Stimulated activated CD8-positive, alpha-beta memory T cell treated with anti-CD3 and anti-CD28 coated beads, Interleukin-2, amount 100 ng/mL, for 1 hour (primary cell): Measurements from ENCODE around the gene RBFOX1.

Source experiments
- DNase-seq, 2 donors: peaks; one replicate each; pipeline ENCODE4 v3.0.0-alpha.2; 2020; ENCODE audit warnings: low read depth in 2 of 2

The RBFOX1 gene

DNA sequence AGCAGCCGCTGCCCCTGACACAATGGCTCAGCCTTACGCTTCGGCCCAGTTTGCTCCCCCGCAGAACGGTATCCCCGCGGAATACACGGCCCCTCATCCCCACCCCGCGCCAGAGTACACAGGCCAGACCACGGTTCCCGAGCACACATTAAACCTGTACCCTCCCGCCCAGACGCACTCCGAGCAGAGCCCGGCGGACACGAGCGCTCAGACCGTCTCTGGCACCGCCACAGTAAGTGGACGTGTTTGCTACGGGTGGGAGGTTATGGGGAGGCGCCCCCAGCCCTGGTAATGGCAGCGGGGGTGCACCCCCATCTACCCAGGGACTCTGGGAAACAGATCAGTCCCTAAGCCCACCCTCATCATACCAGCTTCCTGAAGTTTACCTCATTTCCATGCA is 185.5 kb downstream of the RBFOX1 start:
- DNase-seq = no peak

DNA sequence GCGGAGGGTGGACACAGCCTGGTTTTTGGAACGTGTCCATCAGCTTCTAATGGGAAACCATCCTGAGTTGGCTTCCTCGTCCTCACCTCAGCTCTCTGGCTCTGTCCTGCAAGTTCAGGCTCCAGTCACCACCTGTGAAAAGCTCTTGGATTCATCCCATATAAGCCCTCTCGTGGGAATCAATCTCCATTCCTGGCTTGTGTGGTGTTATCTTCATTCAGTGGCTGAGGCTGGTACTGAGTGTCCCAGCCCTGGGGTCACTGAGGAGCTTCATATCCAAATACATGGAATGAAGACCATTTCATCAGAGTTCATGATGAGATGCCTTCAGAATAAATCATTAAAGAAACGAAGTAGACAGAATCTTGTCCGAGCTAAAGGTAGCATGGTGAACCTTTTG is 189.2 kb downstream of the RBFOX1 start:
- no peak for DNase-seq

DNA sequence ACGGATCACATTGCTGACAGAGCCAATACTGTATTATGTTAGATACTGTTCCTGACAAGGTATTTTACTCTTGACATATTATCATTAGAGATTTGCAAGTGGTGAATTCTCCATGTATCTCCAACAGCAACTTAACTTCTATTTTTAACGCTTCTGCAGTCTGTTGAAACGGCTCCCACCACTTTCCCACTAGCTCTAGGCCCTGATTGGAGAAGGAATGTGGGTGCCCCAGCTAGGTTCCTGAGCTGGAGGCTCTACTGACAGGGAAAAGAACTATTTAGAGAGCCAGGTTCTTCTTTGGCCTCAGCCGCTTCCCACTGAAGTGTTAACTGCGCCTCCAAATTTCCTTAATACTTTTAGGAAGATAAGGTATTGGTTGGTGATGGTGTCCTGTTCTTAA is 191.8 kb downstream of the RBFOX1 start:
- no peak for DNase-seq

DNA sequence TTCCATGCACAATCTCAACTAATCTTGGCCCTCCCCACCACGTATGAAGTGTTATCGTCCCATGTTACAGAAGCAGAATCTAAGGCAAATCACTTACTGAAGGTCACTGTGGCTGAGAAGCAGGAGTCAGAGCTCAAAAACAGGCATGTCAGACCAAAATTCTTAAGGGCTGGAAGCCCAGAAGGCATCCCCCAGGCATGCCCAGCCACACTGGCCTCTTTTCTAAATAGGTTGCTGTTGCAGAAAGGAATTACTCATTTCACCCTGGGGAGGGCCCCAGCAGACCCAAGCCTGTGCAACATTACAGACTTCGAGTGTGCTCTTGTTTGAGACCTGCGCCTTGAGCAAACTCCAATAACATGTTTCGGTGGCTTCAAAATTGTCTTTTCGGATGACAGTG is 194.1 kb downstream of the RBFOX1 start:
- DNase-seq = no peak

DNA sequence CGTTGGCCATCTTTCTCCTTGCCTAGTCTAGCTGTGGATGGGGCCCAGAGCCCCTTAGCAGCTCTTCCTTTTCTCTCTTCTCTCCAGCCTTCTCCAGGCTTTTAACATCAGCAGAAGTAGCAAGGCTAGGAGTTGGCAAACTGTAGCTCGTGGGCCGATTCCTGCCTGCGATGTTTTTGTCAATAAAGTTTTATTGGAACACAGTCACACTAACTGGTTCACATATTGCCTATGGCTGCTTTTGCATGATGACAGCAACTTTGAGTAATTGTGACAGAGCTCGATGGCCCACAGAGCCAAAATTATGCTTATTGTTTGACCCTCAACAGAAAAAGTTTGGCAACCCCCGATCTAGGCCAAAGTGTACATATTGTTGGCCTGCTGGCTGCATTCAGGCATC is 199.9 kb downstream of the RBFOX1 start:
- DNase-seq = no peak

DNA sequence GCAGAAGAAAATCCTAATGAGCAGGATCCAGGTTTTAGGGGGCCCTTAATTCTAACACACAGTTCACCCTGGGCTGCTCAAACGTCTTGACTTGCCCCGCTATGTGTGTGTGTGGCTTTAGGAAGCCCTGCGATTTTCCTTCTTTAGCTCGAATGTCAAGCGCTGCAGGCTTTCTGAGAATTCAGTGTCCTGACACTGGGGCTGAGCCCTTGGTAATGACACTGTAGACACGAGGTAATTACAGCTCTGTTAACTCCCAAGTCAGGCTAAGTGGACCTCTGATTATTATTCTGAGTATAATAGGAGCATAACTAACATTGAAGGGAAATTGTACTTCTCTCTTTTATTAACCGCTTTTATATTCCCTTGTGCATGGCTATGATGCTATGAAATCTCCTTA is 202.1 kb downstream of the RBFOX1 start:
- DNase-seq = no peak

DNA sequence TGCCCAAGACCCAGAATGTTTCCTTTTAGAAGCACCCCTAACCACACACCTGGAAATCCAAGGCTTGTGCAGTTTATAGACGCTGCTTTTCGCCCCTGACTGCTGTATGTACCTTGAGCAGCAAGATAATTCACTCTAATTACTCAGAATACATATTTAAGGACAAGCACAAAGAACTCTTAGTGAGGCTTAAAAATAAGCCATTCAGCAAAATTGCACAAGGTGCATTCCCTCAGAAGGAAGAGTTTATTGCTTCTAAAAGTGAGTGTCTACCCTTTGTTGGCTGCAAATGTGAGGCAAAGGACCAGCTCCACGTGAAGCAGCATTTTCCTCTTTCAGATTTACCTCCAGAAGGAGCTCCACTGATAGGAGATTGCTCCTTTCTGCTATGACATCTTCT is 208.4 kb downstream of the RBFOX1 start:
- DNase-seq = no peak

DNA sequence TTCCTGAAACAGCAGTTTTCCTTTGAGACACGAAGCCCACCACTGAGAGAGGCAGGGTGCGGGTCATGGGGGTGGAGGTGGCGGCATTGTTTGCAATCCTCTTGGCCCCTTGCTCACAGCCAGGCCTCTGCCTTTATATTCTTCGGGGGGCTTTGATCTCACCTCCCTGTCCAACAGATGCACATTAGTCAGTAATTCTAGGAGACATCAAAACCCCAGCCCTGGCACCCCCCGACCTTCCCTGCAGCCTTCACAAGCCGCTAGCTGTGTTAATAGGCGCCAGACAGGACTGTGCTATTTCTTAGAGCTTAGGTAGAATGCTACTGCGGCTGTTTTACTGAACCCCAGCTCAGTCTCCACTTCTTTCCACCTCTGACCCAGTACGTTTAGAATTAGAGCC is 212.6 kb downstream of the RBFOX1 start:
- DNase-seq = no peak

DNA sequence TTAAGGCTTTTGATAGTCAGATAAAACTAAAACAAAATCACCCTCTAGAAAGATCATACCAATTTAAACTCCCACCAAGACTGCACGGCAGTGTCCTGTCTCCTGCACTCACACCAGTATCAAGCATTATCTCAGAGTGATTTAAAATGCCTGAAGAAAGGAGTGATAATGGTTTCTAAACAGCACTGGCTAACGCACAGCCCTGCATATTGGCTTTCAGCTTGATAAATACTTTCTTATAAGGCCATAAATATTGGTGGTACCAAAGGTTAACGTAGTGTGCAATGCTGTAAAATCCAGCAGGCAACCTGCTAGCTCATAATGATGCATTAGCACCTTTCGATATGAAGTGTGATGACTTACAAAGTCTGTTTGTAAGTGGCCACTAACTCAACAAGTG is 214.3 kb downstream of the RBFOX1 start:
- no peak for DNase-seq

DNA sequence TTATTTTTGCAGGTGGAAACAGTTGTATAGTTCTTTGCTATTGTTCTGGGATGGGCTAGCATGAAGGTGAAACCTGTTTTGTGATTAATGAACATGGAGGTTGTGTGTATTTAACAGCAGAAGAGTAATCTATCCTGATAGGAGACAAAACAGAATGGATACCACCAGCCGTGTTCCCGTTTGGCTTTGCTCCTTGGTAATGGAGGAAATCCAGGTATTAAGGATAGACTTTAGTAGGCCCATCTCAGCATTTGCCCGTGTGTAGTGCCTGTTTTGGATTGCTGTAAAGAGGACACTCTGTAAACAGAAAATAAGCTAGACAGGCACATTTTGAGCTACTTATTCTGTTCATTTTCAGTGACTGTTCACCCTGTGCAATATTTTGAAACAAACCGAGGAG is 215.1 kb downstream of the RBFOX1 start:
- DNase-seq = no peak

DNA sequence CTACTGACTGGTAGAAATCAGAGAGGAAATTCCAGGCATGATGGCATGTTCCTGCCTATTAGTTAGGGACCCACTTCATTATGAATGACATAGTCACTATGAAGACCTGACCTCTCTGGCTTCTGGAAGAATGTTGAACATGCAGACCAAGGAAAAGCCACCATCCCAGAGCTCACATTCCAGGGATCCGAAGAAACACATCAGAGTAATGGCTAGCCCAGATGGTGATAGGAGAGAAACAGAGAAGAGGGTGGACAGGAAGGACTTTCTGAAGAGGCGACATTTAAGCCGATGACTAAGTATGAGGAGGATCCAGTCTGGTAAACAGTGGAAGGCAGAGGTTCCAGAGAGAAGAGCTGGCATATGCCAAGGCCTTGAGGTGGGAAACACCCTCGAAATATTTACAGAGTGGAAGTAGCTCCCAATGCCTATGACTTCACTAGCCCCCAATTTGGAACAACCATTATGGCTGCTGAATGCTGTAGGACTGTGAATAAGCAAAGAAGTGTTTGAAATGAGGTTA is 216.2 kb downstream of the RBFOX1 start:
- DNase-seq = no peak

DNA sequence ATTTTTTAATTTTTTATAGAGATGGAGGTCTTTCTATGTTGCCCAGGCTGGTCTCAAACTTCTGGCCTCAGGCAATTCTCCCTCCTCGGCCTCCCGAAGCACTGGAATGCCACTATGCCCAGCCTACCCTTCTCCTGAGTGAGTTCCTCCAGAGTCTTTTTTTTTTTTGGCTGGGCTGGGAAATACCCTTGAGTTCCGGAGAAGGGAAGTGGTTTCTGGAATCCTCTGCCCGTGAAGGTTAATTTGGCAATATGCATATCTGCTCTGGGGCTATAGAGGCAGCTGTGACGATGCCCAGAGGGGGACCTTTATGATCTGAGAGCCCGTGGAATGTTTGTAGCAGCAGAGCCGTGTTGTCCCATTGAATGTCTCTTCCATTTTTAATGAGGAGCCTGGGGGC is 217.5 kb downstream of the RBFOX1 start:
- no peak for DNase-seq

DNA sequence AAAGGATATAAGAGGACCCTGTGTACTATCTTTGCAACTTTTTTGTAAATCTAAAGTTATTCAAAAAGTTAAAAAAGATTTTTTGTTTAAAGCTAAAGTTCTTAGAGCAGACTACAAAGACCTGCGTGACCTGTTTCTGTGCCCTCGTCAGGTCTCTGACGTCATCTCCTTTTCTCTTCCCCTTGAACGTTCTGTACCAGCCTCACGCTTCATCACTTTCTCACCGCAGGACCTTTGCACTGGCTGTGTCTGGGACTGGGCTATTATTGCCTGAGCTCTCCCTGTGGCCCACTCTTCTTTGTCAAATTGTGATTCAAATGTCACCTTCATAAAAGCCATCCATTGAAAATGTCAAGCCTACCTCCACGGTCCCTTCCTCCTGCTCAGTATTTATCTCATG is 222.8 kb downstream of the RBFOX1 start:
- DNase-seq = no peak

DNA sequence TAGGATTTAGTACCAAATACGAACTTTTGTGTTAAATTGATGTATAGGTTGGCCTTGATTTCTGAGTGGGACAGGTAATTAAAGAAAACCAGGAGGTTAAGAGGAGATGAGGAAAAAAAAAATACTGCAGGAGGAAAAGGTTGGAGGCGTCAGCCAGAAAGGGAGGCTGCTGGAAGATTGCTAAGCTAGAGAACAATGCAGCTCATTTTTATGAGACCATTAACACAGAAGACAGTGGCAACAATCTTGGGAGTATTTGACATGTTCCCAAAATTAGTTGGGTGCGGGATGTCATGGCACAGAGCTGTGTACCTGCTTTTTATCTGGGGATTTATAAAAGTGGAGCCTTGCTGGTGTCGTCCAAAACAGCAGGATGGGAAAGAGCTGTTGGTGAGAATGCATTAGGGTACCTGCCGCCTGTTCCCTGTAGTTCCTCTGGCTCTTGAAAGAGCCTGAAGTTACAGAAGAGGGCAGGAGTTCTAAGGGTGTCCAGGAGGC is 229.3 kb downstream of the RBFOX1 start:
- DNase-seq = no peak

DNA sequence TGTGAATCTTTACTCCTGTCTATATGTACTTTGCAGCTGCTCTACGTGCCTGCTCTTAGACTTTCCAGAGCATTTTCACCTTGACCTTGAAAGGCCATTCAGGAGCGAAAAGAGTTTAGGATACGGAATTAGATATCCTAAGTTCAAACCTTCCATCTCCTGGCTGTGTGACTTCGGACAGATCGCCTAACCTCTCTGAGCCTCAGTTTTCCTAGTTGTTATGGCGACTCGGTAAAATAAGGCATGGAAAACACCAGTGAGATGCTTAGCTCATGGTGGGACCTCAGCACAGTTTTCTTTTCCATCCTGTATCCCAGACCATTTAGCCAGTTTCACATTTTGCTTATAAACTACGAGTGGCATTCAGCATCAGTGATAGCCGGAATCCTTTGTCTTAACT is 233.7 kb downstream of the RBFOX1 start:
- no peak for DNase-seq

DNA sequence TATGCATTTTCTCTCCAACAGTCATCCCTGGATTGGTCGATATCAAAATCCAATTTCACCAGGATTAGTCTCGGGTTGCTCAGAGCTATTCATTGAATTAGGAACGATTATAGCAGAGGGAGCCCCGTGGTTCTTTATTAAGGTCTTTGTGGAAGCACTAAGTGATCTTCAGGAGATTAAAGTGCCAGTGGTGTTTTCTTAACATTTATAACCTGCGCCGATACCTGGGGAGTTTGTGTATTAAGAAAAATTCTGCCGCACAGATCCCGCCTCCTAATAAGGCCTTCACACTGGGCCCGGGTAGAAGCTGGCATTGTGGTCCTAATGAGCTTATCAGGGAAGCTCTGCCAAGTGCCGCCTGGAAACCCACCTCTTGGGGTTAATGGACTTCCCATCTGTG is 238.7 kb downstream of the RBFOX1 start:
- DNase-seq = no peak

DNA sequence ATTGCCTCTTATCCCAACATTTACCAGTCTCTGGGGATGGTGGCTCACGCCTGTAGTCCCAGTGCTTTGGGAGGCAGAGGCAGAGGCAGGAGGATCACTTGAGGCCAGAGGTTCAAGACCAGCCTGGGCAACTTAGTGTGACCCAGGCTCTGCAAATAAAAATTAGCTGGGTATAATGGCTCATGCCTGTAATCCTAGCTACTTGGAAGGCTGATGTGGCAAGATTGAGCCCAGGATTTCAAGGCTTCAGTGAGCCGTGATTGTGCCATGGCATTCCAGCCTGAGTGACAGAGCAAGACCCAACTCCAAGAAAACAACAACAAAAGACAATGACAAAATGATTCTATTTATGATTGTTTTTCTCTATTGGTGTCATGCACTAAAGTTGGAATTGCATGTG is 244.9 kb downstream of the RBFOX1 start:
- no peak for DNase-seq

DNA sequence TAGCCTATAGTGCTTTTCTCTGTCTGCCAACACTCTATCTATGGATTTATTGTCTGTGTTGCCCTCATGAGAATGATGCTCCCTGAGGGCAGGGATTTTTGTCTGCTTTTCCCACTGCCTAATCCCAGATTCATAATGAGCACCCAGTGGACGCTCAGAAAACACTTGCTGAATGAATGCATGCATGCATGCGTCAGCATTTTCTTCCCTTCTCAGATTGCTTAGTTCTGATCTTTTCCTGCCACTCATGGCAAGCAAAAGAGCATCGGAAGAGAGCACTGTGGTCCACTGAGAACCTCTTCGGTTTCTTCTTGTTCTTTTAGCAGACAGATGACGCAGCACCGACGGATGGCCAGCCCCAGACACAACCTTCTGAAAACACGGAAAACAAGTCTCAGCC is 246.8 kb downstream of the RBFOX1 start:
- DNase-seq = no peak

DNA sequence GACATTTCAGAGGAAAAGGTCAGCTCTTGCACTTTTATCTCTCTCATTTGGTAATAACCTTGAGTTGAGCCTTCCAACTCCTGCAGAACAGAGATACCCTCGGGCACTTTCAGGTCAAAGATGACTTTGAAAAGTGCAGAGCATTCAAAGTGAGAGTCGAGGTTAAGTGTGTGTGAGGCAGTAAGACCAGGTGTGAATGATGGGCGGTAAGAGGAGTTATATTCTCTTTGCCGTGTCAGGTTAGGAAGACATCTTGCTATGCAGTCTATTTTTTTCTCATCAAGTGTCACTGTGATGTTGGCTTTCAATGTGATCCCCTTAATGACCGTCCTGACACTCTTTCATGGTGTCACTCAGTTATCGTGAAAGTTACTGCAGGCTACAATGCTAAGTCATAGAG is 248.5 kb downstream of the RBFOX1 start:
- DNase-seq = no peak

DNA sequence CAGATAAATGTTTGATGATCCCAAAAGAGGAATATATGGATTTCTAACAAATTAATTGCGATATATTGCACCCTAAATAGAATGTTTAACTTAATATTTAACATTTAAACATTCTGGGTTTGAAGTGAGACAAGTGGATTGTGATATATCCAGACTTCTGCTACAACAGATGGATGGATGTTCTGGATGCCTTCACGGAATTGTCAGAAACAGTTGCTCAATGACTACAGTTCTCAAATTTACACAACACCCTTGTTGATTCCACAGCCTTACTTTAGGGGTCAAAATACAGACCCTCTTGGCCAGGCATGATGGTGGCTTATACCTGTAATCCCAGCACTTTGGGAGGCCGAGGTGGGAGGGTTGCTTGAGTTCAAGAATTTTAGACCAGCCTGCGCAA is 250.8 kb downstream of the RBFOX1 start:
- no peak for DNase-seq

DNA sequence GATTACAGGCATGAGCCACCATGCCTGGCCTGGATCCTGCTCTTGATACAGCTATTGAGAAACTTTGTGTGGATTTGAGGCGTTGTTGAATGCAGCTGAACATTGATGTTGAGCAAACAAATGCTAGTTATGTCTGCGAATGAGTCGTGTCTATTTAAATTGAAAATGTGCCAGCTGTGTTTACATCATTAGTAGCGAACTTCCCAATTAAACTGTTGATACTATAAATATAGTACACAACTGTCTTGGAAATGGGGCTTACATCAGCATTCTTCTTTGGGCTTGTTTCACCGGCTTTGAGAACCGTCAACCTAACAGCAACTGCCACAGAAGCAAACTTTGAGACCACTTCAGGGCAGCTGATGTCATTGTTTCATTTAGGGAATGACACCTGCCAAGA is 251.9 kb downstream of the RBFOX1 start:
- DNase-seq = no peak

DNA sequence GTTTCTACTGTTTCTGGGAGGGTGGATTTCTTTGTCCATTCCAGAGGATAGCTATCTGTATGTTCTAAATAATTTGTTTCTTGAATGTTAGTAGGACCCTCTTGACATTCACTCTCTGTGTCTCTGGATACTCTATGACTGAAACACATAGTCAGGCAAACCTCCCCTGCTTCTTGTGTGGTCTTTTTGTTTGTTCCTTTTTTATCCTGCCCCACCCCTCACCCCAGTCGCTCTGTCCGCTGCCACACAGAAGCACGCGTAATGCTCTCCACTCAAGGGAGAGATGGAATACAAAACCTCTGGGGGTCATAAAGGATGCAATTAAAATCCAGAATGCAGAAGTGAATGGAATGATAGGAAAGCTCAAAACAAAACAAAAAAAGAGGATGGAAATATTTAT is 253.1 kb downstream of the RBFOX1 start:
- no peak for DNase-seq

DNA sequence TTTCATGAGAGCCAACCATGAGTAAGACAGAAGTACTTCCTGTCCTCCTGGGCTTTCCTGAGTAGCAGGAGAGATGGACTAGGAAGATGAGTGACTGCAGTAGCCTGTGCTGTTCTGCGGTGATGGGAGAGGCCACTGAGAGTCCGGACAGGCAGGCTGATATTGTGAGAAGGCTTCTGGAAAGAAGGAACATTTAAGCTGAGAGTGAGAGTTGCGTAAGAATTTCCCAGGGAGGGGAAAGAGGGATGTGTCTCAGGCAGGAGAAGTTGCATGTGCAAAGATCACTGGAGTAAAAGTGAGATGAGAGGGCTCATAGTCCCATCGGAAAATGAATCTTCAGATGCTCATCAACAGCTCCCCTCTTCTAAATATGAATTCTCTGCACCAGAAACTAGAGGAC is 258.3 kb downstream of the RBFOX1 start:
- no peak for DNase-seq

DNA sequence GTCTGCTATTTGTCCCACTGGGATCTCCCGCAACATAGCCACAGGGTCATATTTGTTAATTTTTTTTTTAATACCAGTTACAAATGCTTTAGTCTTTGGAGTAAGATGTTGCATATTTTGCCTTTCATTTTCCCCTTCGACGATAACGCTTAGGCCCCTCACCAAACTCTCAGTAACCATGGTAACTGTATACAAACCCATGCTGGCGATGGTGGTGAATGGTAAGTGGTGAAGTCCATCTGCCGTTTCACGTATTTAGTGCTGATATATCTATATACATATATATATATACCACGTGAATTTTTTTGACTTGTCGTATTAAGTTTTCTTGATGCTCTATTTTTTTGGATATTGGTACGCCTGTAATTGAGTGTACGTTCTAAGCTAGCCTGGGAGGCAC is 263.7 kb downstream of the RBFOX1 start:
- no peak for DNase-seq

DNA sequence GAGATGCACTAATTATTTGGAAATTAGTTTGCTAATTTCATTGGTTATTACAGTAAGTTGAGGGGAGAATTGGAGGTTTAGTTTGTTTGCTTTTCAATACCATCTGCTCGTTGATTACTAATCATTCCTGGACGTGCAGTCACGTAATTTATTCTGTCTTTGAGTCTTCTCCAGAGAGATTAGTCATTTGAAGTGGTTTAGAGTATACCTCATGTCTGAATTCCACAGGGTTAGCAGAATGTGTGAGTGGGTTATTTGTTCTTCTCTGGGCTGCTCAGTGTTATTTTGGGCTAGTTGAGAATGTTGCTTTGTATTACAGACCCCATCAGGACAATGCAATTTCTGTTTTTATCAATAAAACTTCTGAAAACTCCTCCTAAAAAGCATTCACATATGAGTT is 265.0 kb downstream of the RBFOX1 start:
- DNase-seq = no peak
